NT2/D1 (cell line): ENCODE data around the gene TMEM271.
A peak's percentile ranks its signal among the peaks of the same experiment; 100 is the strongest.

Source experiments
- DNase-seq: peaks from one replicate; pipeline ENCODE4 v3.0.0-alpha.2; 2011; ENCODE audit warnings: low read depth, low spot score
- H3K27me3 ChIP-seq: 2 replicates; pipeline ENCODE4 v1.6.0; 2011; ENCODE audit warnings: mild to moderate bottlenecking; ENCODE audit not compliant: insufficient read length, insufficient read depth
- H3K36me3 ChIP-seq: 2 replicates; pipeline ENCODE4 v1.6.1; 2011; ENCODE audit warnings: mild to moderate bottlenecking, low read length, mixed read lengths; ENCODE audit not compliant: insufficient read depth, insufficient read length
- H3K4me1 ChIP-seq: 2 replicates; pipeline ENCODE4 v1.5.1; 2011; ENCODE audit not compliant: insufficient read depth, insufficient read length
- H3K4me3 ChIP-seq: 2 replicates; pipeline ENCODE4 v1.5.1; 2011; ENCODE audit warnings: low read depth; ENCODE audit not compliant: insufficient read length
- H3K9ac ChIP-seq: 2 replicates; pipeline ENCODE4 v1.6.0; 2011; ENCODE audit warnings: low read depth; ENCODE audit not compliant: insufficient read length
- H3K9me3 ChIP-seq: 2 replicates; pipeline ENCODE4 v1.5.1; 2011; ENCODE audit warnings: mild to moderate bottlenecking, low read length; ENCODE audit not compliant: insufficient read depth
- SUZ12 ChIP-seq: IDR thresholded peaks from 2 replicates; pipeline ENCODE4 v1.6.1; 2011; ENCODE audit not compliant: insufficient read length, insufficient read depth; ENCODE audit errors: extremely low read depth
- YY1 ChIP-seq: IDR thresholded peaks from 2 replicates; pipeline ENCODE4 v1.6.1; 2011; ENCODE audit not compliant: insufficient read length, insufficient read depth
- ZNF274 ChIP-seq: IDR thresholded peaks from 2 replicates; pipeline ENCODE4 v1.6.1; 2011; ENCODE audit warnings: mild to moderate bottlenecking, low read depth, low read length

TMEM271 gene

DNA sequence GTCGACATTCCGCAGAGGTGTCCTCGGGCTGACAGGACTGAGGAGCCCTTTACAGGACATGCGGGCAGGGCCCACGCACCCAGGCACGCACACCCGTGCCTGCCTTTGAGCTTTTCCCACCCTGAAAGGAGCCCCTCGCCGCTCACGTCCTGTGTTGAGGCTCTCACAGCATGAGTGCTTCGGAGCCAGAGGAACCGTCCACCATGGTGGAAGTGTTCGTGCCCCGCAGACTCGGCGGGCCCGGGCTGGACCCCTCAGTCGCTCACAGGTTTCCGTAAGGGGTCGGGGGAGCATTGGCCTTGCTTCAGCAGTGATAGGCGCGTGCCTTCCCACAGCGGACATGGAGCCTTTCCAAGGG lies 40.2 kb downstream of the TMEM271 start:
- Histone ChIP-seq H3K4me3 (no peak overlapping the region), H3K9me3 (no peaks in the 10 kb centered on the region), H3K9ac (no peak overlapping the region), H3K4me1 (no peaks in the 10 kb centered on the region), H3K27me3 (no peaks in the 10 kb centered on the region), H3K36me3 (peaks cover 87% of the 10 kb centered on the region)
- DNase-seq, result no peak
- TF ChIP-seq YY1 (no peak), ZNF274 (no peak), SUZ12 (no peak)

- TF ChIP-seq ZNF274 (no peak), YY1 (no peak), SUZ12 (no peak)
- peaks cover 92% of the 10 kb centered on the region for H3K36me3 ChIP-seq
- DNase-seq, result no peak
- H3K27me3 ChIP-seq, result no peaks in the 10 kb centered on the region
- no peaks in the 10 kb centered on the region for H3K4me1 ChIP-seq
- H3K9ac ChIP-seq, result no peak overlapping the region
- no peak overlapping the region for H3K4me3 ChIP-seq
- no peaks in the 10 kb centered on the region for H3K9me3 ChIP-seq
Observed at GRCh38 chr4:535181-535923, 40.7 kb downstream of the TMEM271 start.

GRCh38 chr4:534576-535151 lies 41.4 kb downstream of the TMEM271 start:
- TF ChIP-seq ZNF274, result no peak
- TF ChIP-seq YY1, result no peak
- no peak for TF ChIP-seq SUZ12
- Histone ChIP-seq H3K9ac (no peak overlapping the region), H3K4me3 (no peak overlapping the region), H3K36me3 (peaks cover 99% of the 10 kb centered on the region), H3K27me3 (no peaks in the 10 kb centered on the region), H3K4me1 (no peaks in the 10 kb centered on the region), H3K9me3 (no peaks in the 10 kb centered on the region)
- DNase-seq, result no peak

- Histone ChIP-seq H3K9me3 (no peaks in the 10 kb centered on the region), H3K9ac (no peak overlapping the region), H3K4me1 (no peaks in the 10 kb centered on the region), H3K4me3 (no peak overlapping the region), H3K27me3 (no peaks in the 10 kb centered on the region), H3K36me3 (peaks cover 99% of the 10 kb centered on the region)
- DNase-seq, result no peak
- TF ChIP-seq YY1 (no peak), ZNF274 (no peak), SUZ12 (no peak)
Observed at GRCh38 chr4:534101-534575, 42.0 kb downstream of the TMEM271 start.

DNA sequence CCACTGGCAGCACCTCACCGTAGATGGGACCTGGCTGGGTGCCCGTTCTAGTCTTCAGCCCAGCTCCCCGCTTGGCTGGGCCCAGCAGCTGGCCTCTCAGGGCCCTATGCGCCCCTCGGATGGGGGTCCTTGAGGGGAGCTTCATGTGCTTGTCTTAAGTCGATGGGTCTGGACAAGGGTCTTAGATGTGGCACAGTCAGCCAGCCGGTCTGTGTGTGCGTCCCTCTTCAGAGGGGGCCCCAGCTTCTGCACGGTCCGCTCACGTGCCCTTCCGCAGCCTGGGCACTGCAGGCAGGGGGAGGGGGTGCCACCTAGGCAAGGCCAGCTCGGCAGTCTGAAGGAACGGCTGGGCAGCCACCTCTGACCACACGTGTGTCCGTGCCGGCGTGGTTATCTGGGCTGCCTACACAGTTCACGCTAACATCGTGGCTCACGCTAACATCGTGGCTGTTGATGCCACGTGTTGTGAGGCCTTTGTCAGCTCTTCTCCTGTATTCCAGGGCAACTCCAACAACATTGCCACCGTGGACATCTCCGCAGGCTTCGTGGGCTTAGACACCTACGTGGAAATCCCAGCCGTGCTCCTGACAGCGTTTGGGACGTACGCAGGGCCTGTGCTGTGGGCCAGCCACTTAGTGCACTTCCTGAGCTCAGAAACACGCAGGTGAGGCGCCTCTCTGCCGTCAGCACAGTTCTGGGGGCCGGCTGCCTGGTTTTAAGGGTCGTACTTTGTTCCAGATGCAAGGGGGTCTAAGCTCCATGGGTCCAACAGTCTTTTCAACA lies 42.6 kb downstream of the TMEM271 start:
- no peaks in the 10 kb centered on the region for H3K9me3 ChIP-seq
- TF ChIP-seq YY1 (no peak), ZNF274 (no peak), SUZ12 (no peak)
- no peaks in the 10 kb centered on the region for H3K4me1 ChIP-seq
- H3K36me3 ChIP-seq, result peaks cover 99% of the 10 kb centered on the region
- no peaks in the 10 kb centered on the region for H3K27me3 ChIP-seq
- DNase-seq, result no peak
- no peak overlapping the region for H3K9ac ChIP-seq
- H3K4me3 ChIP-seq, result no peak overlapping the region

- Histone ChIP-seq H3K36me3 (peaks cover 99% of the 10 kb centered on the region), H3K9me3 (no peaks in the 10 kb centered on the region), H3K4me3 (no peak overlapping the region), H3K27me3 (no peaks in the 10 kb centered on the region), H3K9ac (no peak overlapping the region), H3K4me1 (no peaks in the 10 kb centered on the region)
- no peak for TF ChIP-seq ZNF274
- no peak for TF ChIP-seq SUZ12
- no peak for TF ChIP-seq YY1
- DNase-seq, result peak; percentile 13
Observed at GRCh38 chr4:532588-533317, 43.3 kb downstream of the TMEM271 start.
